Measurements from ENCODE around the gene TRAFD1. TPM values are rescaled to one million over a fixed set of nuclear protein-coding genes. Genes with fewer than 3 reads are reported as not detected.

TRAFD1 gene
- total RNA-seq, 2 donors from 2014 or later, result 24.3 to 26.2 TPM

DNA sequence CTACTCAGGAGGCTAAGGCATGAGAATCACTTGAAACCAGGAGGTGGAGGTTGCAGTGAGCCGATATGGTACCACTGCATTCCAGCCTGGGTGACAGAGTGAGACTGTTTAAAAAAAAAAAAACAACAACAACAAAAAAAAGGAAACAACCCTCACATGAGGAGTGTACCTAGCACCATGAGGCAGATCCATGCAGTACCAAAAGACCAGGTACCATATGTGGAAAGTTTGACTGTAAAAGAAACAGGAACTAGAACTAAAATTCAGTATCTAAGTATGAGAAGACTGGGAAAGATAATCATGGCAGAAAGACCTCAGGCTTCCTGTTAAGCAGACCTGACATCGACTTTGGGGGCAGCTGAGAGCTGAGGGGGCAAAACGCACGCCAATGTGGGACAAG lies 55.1 kb downstream of the TRAFD1 start:
- Mint-ChIP-seq H3K27ac (peak overlapping the region; percentile 87), H3K36me3 (ENCODE audit: low read depth) (no peaks in the 10 kb centered on the region), H3K4me1 (no peaks in the 10 kb centered on the region), H3K27me3 (no peaks in the 10 kb centered on the region), H3K4me3 (no peak overlapping the region)
- no peaks in the 10 kb centered on the region for H3K9me3 ChIP-seq (ENCODE audit: control insufficient read depth, low read length, poor library complexity, severe bottlenecking)
- DNase-seq (no peak), ATAC-seq (no peak)

DNA sequence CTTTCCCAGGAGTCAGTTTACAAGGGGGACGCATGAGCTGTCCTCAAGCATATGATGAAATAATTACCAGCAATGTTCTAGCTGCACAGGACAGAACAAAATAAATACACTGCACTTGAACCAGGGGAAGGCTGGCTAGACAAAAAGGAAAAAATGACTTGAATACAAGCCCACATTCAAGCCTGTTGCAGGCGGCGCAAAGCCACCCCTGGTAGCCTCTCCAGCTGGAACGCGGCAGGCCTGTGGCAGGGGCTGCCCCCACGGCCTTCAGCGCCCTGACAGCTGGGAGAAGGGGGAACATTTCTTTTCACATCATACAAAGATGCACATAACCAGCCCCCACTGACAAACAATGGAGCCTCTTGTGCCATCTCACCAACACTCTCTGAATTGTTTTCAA lies 57.1 kb downstream of the TRAFD1 start:
- no peak for ATAC-seq
- no peak for DNase-seq
- H3K4me1 Mint-ChIP-seq, result no peaks in the 10 kb centered on the region
- no peaks in the 10 kb centered on the region for H3K9me3 ChIP-seq (ENCODE audit: control insufficient read depth, low read length, poor library complexity, severe bottlenecking)
- H3K27ac Mint-ChIP-seq, result no peak overlapping the region
- no peaks in the 10 kb centered on the region for H3K27me3 Mint-ChIP-seq
- no peak overlapping the region for H3K4me3 Mint-ChIP-seq
- no peaks in the 10 kb centered on the region for H3K36me3 Mint-ChIP-seq (ENCODE audit: low read depth)

DNA sequence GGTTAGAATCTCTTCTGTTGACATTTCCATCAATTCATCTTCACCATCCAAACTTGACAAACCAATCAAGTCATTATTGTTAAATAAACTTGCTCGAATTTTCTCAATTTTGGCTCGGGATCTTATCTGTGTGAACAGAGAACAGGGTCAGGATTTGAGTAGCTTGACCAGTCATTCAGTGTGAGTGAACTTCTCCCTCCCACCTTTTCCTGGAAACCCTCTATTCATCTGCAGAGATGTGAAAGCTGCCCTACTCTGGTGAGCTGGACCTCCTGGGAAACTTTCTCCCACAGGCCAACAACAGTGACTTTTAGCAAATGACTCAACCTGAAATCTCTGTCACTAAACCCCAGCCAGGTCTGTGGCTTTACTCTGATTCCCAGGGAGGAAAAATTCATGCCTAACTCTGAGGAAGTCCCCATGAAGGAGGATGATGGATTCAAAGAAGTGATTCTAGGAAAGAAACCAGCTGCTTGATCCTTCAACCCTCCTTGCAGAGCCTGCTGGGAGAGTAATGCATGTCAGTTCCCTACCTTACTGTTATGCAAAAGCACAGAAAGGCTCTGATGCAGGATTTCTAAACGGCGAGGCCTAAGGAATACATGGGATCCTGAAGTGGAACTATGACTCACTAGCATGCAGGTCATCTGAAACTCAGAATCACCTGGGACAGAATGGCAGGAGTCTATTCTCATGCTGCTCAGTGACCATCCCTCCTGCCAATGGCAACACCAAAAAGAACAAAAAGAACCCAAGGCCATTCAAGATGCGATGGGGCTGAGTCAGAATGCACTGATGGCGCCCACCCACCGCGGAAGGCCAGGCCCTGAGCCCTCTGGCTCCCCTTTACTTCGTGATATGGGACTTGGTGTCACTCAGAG lies 58.0 kb downstream of the TRAFD1 start:
- H3K9me3 ChIP-seq (ENCODE audit: control insufficient read depth, low read length, poor library complexity, severe bottlenecking), result no peaks in the 10 kb centered on the region
- ATAC-seq (no peak), DNase-seq (no peak)
- Mint-ChIP-seq H3K27ac (no peak overlapping the region), H3K4me1 (no peaks in the 10 kb centered on the region), H3K4me3 (no peak overlapping the region), H3K27me3 (no peaks in the 10 kb centered on the region), H3K36me3 (ENCODE audit: low read depth) (no peaks in the 10 kb centered on the region)

DNA sequence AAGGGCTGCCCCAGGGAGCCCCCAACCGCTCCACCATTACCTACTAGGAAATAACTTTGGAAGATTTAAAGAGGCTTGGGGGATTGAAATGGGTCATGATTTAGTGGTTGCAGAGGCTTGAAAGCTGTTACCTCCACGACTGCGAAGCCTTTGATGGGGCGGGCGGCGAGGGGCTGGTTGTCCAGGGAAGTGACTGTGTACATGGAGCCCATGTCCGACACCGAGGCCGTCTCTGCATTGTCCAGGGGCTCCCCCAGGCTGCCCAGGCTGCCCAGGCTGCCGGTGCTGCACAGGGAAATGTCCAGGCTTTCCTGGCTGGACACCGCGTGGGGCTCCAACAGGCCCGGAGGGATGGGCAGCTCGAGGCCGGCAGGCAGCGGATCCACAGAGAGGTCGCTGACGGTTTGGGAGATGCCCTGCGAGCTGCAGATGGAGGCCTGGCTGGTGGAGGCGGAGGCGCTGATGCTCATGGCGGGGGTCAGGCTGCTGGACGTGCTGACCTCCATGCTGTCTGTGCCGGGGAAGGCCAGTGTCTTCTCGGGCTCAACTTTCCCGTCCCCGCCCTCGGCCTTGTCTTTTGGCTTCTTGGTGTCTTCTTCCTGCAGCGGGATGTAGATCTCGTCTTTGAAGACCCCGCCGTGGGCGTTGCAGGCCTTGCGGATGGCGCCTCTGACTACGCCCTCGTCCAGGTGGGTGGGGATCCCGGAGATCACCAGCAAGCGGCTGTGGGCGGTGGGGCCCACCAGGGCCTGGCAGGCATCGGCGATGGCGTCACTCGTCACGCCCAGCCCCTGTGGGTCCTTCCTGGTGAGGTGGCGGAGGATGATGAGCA lies 58.9 kb downstream of the TRAFD1 start:
- Mint-ChIP-seq H3K4me3 (no peak overlapping the region), H3K27ac (no peak overlapping the region), H3K36me3 (ENCODE audit: low read depth) (peaks cover 3% of the 10 kb centered on the region), H3K4me1 (no peaks in the 10 kb centered on the region), H3K27me3 (no peaks in the 10 kb centered on the region)
- ATAC-seq, result no peak
- H3K9me3 ChIP-seq (ENCODE audit: control insufficient read depth, low read length, poor library complexity, severe bottlenecking), result no peaks in the 10 kb centered on the region
- no peak for DNase-seq

DNA sequence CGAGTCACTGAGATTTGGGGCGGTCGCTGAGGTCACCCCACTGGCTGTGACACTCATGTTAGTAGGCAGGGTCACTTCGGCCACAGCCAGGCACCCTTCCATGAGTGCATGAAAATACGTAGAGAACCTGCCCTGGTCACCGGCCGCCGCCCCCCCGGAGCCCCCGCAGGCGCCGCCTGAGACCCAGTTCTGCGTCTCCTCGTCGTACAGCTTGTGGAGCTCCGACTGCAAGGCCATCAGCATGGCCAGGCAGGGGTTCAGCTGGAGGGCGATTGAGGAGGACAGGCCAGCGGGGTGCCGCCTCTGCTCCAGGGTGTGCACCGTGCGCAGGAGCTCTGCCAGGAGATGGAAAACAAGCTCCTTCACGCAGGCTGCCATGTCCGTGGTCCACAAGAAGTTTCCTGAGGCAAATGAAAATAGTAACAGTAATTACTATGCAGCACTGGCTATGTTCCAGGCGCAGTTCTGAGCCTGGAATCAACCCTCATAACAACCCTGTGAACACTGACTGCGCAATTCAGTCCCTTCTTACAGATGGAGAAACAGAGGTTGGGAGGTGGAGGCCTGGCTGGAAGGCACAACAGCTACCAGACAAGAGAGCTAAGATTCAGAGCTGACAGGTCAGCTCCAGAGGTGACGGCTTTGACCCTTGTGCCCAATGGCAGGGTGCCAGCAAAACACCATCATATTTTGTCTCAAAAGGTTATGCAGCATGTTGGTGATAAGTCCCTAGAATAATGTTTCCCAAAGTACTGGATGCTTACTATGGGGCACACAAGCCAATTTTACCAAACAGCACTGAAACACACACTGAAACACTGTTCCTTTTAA lies 59.9 kb downstream of the TRAFD1 start:
- Mint-ChIP-seq H3K27ac (no peak overlapping the region), H3K4me1 (no peaks in the 10 kb centered on the region), H3K27me3 (no peaks in the 10 kb centered on the region), H3K36me3 (ENCODE audit: low read depth) (peaks cover 3% of the 10 kb centered on the region), H3K4me3 (no peak overlapping the region)
- no peaks in the 10 kb centered on the region for H3K9me3 ChIP-seq (ENCODE audit: control insufficient read depth, low read length, poor library complexity, severe bottlenecking)
- DNase-seq (no peak), ATAC-seq (no peak)

DNA sequence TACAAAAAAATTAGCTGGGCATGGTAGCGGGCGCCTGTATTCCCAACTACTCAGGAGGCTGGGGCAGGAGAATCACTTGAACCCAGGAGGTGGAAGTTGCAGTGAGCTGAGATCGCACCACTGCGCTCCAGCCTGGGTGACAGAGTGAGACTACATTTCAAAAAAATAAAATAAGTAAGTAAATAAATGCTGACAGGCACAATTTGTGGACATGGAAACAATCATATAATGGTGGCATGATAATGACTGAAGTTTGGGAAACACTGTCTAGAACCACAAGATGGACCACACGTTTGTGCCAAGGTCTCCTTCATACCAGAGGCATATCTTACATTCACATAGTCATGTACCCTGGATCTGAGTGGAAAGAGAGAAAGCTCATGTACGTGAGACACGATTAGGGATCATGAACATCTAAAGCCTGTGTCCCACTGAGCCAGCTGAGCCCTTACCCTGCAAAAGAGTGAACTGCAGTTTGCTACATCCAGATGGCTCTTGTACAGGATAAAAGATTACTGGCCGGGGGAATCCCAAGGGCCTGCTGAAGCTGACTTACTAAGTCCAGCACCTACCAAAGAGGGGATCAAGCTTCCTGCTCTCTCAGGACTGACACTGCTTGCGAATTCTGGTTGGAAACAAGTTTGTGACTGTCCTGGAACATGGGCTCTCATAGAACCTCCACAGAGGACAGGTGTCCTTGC lies 62.9 kb downstream of the TRAFD1 start:
- DNase-seq (no peak), ATAC-seq (no peak)
- Mint-ChIP-seq H3K4me1 (no peaks in the 10 kb centered on the region), H3K27me3 (no peaks in the 10 kb centered on the region), H3K27ac (no peak overlapping the region), H3K36me3 (ENCODE audit: low read depth) (peaks cover 5% of the 10 kb centered on the region), H3K4me3 (no peak overlapping the region)
- H3K9me3 ChIP-seq (ENCODE audit: control insufficient read depth, low read length, poor library complexity, severe bottlenecking), result no peaks in the 10 kb centered on the region

DNA sequence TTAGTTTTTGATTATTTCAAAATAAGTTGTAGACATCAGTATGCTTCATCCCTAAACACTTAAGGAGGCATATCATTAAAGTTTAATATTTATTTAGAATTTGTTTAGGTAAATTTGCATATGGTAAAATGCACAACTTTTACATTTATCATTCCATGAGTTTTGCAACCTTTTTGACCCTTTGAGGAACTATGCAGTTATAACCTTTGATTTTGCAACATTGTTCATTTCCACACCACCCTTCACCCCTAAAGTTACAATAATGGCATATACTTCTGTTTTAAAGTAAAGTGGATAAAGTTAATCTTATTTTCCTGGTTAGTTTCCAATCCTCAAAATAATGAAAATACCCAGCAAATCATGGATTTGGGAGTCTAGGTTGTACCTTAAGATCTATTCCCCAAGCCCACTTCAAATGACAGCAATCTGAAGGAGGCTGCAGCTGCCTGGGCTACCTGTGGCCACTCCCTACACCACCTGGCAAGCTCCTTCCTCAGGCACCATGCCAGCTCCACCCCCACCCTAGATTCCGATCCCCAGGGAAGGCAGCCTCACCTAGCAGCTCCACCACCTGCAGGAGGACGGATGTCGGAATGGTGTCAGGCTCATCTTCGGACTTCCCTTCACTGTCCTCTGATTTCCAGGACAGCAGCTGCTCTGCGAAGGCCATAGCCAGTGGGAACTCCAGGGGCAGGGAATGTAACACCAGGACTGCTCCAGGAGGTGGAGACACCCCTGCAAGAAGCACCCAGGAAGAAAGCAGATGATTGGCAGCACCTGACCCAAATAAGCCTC lies 65.1 kb downstream of the TRAFD1 start:
- Mint-ChIP-seq H3K4me3 (no peak overlapping the region), H3K27ac (no peak overlapping the region), H3K4me1 (no peaks in the 10 kb centered on the region), H3K27me3 (no peaks in the 10 kb centered on the region), H3K36me3 (ENCODE audit: low read depth) (peaks cover 8% of the 10 kb centered on the region)
- no peaks in the 10 kb centered on the region for H3K9me3 ChIP-seq (ENCODE audit: control insufficient read depth, low read length, poor library complexity, severe bottlenecking)
- DNase-seq, result no peak
- ATAC-seq, result no peak

DNA sequence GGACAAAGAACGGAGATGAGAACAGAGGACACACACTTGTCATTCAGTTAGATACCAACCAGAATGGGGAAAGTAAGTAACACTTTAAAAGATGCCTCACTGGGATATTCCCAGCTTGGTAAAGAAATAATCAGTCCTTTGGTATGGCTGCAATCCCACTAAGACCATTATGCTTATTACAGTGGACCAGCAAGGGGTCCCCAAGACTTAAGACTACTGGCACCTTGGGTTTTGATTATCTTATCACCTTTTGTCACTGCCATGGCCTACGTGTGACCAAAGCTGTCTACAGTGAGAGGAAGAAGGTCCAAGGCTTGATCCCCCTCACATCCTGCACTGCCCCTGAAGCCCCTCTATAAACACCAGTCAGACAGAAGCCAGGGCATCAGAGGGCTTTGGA lies 65.8 kb downstream of the TRAFD1 start:
- DNase-seq (no peak), ATAC-seq (no peak)
- H3K36me3 Mint-ChIP-seq (ENCODE audit: low read depth), result peaks cover 9% of the 10 kb centered on the region
- no peaks in the 10 kb centered on the region for H3K9me3 ChIP-seq (ENCODE audit: control insufficient read depth, low read length, poor library complexity, severe bottlenecking)
- no peaks in the 10 kb centered on the region for H3K4me1 Mint-ChIP-seq
- H3K27me3 Mint-ChIP-seq, result no peaks in the 10 kb centered on the region
- no peak overlapping the region for H3K27ac Mint-ChIP-seq
- H3K4me3 Mint-ChIP-seq, result no peak overlapping the region

DNA sequence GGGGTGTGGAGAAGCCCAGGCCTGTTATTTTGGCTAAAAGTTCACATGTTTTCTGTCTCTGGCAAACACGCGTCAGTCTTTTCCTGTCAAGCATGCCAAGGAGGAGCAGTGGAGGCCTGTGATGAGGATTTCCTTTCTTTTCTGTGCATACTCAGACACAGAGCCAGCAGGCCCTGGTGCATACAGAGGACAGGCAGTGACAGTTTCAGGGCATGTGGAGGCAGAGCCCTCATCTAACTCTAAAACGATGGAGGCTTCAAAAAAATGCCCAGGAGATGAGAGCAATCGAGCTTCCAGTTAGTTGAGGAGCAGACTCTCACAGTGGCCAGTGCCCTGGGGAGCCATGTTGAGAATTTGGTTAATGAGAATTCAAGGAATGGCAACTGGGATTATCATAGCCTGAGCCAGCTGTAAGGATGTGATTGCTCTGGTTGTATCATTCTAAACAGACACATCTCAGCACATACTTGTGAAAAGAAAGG lies 66.5 kb downstream of the TRAFD1 start:
- Mint-ChIP-seq H3K4me1 (no peaks in the 10 kb centered on the region), H3K36me3 (ENCODE audit: low read depth) (peaks cover 9% of the 10 kb centered on the region), H3K27ac (no peak overlapping the region), H3K4me3 (no peak overlapping the region), H3K27me3 (no peaks in the 10 kb centered on the region)
- H3K9me3 ChIP-seq (ENCODE audit: control insufficient read depth, low read length, poor library complexity, severe bottlenecking), result no peaks in the 10 kb centered on the region
- DNase-seq (no peak), ATAC-seq (no peak)

DNA sequence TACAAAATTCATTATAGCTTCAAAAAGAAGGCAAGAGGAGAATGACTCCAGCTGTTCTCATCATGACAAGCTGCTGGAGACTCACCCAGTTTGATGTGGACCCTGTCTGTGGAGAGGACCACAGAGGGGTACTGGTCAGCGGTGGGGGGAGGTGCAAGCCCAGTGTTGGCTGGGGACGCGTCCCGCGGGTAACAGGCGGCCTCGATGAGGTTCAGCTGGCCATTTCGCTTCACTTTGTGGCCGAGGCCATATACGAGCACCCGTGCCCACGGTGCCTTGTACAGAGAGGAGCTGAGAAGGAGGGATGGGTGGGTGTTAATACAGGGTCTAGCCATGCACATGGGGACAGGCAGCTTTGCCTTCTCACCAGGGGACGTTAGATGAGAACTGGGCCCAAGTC lies 67.1 kb downstream of the TRAFD1 start:
- DNase-seq (no peak), ATAC-seq (no peak)
- H3K9me3 ChIP-seq (ENCODE audit: control insufficient read depth, low read length, poor library complexity, severe bottlenecking), result no peaks in the 10 kb centered on the region
- Mint-ChIP-seq H3K27me3 (no peaks in the 10 kb centered on the region), H3K36me3 (ENCODE audit: low read depth) (peaks cover 9% of the 10 kb centered on the region), H3K27ac (no peak overlapping the region), H3K4me3 (no peak overlapping the region), H3K4me1 (no peaks in the 10 kb centered on the region)

DNA sequence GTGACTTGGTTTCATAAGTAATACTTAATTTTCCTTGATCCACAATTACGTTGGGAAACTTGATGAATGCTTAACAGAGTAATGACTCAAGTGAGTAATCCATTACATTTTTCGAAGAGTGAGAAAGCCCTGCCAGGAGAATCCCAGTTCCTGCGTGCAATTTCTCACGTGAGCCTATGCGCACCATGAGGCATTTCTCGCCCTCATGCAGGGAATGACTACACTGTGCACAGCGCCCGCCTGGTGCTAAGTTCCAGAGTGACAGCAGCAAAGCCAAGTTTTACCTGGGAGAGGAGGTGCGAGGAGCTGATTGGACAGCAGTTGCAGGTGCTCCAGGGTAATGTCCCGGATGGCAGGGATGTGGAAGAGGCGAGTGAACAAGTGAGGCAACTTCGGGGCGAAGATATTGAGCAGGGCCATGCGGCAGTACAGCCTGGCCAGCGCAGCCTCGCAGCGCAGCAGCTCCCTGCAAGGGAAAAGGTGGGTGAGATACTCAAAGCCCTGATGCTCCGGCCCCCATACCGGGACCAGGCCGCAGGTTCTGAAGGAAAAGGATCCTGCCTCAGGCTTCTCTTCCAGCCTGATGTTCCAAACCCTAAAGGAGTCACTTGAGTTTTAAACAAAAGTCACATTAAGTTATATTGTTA lies 69.4 kb downstream of the TRAFD1 start:
- peaks cover 4% of the 10 kb centered on the region for H3K4me1 Mint-ChIP-seq
- no peak overlapping the region for H3K27ac Mint-ChIP-seq
- H3K9me3 ChIP-seq (ENCODE audit: control insufficient read depth, low read length, poor library complexity, severe bottlenecking), result no peaks in the 10 kb centered on the region
- H3K36me3 Mint-ChIP-seq (ENCODE audit: low read depth), result peaks cover 10% of the 10 kb centered on the region
- ATAC-seq (no peak), DNase-seq (no peak)
- H3K27me3 Mint-ChIP-seq, result no peaks in the 10 kb centered on the region
- H3K4me3 Mint-ChIP-seq, result no peak overlapping the region
